HG02981 (cell line): Measurements from ENCODE around the gene ABR.
"Not testable (repeated sequence)": the region's sequence is repeated elsewhere in the genome, so short reads cannot be mapped to it uniquely, and the experiment has no call there.

ENCODE experiments used
- ATAC-seq: cut with Tn5 transposase; IDR thresholded peaks from one replicate; pipeline ENCODE4 v1.9.1; 2021; ENCODE audit warnings: mild to moderate bottlenecking, moderate library complexity; ENCODE audit not compliant: unreplicated experiment

ABR gene

GRCh38 chr17:1174263-1174880 is 5.4 kb downstream of the ABR start:
- ATAC-seq, result no peak

GRCh38 chr17:1173432-1174262 is 6.1 kb downstream of the ABR start:
- ATAC-seq, result no peak

- no peak for ATAC-seq
Measured at GRCh38 chr17:1171953-1172352, 7.8 kb downstream of the ABR start.

GRCh38 chr17:1170739-1171138 is 9.0 kb downstream of the ABR start:
- no peak for ATAC-seq

GRCh38 chr17:1169929-1170312 is 9.9 kb downstream of the ABR start:
- no peak for ATAC-seq

- no peak for ATAC-seq
Measured at GRCh38 chr17:1169221-1169928, 10.4 kb downstream of the ABR start.

GRCh38 chr17:1168533-1169220 is 11.1 kb downstream of the ABR start:
- ATAC-seq, result no peak

GRCh38 chr17:1166276-1166675 is 13.5 kb downstream of the ABR start:
- ATAC-seq, result no peak

- ATAC-seq, result no peak
Measured at GRCh38 chr17:1165836-1166235, 13.9 kb downstream of the ABR start.

GRCh38 chr17:1164935-1165556 is 14.7 kb downstream of the ABR start:
- ATAC-seq, result no peak

GRCh38 chr17:1162116-1162855 is 17.5 kb downstream of the ABR start:
- no peak for ATAC-seq

- ATAC-seq, result no peak
Measured at GRCh38 chr17:1160591-1161390, 19.0 kb downstream of the ABR start.

- ATAC-seq, result no peak
Measured at GRCh38 chr17:1159431-1160180, 20.2 kb downstream of the ABR start.

GRCh38 chr17:1158879-1159278 is 20.9 kb downstream of the ABR start:
- ATAC-seq, result no peak

- ATAC-seq, result no peak
Measured at GRCh38 chr17:1156864-1157263, 22.9 kb downstream of the ABR start.

- no peak for ATAC-seq
Measured at GRCh38 chr17:1154704-1155103, 25.1 kb downstream of the ABR start.

GRCh38 chr17:1153795-1154546 is 25.8 kb downstream of the ABR start:
- no peak for ATAC-seq

- not testable (repeated sequence) for ATAC-seq
Measured at GRCh38 chr17:1152582-1152981, 27.2 kb downstream of the ABR start.
